PFSK-1 (cell line): ENCODE measurements around the gene YWHAG.

Experiments used
- POLR2AphosphoS5 ChIP-seq: IDR thresholded peaks from 2 replicates; pipeline ENCODE4 v1.6.1; 2012; ENCODE audit warnings: low read depth, mild to moderate bottlenecking, control low read depth, low read length, moderate library complexity
- REST ChIP-seq, 2 experiments: IDR thresholded peaks; 2 replicates each; pipeline versions ENCODE4 v1.6.1 to v1.8.0; 2011 to 2012; ENCODE audit warnings: low read depth in 2 of 2, low read length in 2 of 2, control low read depth in 1 of 2, inconsistent platforms in 1 of 2, mild to moderate bottlenecking in 1 of 2, moderate library complexity in 1 of 2; ENCODE audit not compliant: insufficient read depth in 1 of 2

GRCh38 chr7:76353744-76354143 lies 5.0 kb downstream of the YWHAG start:
- no peak for TF ChIP-seq POLR2AphosphoS5
- TF ChIP-seq REST (IDR thresholded peaks at IDR 0.05; ENCODE audit: insufficient read depth in 1 of 2, low read depth in 2 of 2, low read length in 2 of 2), result no peak
